CD4-positive, alpha-beta T cell treated with Interleukin-10 for 1 hour (primary cell): ENCODE measurements around the gene TSHZ2.

Source experiments
- DNase-seq: peaks from one replicate; pipeline ENCODE4 v3.0.0-alpha.2; 2020

TSHZ2 gene

GRCh38 chr20:53030061-53030460 is 57.9 kb downstream of the TSHZ2 start:
- DNase-seq, result peak; percentile 17

- no peak for DNase-seq
These were observed 59.9 kb downstream of the TSHZ2 start for GRCh38 chr20:53032046-53032445.

GRCh38 chr20:53032478-53032932 is 60.3 kb downstream of the TSHZ2 start:
- no peak for DNase-seq

GRCh38 chr20:53033176-53033575 is 61.0 kb downstream of the TSHZ2 start:
- DNase-seq, result no peak

- no peak for DNase-seq
These were observed 62.7 kb downstream of the TSHZ2 start for GRCh38 chr20:53034899-53035298.

- DNase-seq, result no peak
These were observed 64.8 kb downstream of the TSHZ2 start for GRCh38 chr20:53036992-53037391.

- DNase-seq, result no peak
These were observed 65.5 kb downstream of the TSHZ2 start for GRCh38 chr20:53037621-53038020.

- DNase-seq, result no peak
These were observed 66.1 kb downstream of the TSHZ2 start for GRCh38 chr20:53038299-53038698.

- no peak for DNase-seq
These were observed 68.8 kb downstream of the TSHZ2 start for GRCh38 chr20:53040693-53041589.

GRCh38 chr20:53042521-53042920 is 70.4 kb downstream of the TSHZ2 start:
- DNase-seq, result no peak

- no peak for DNase-seq
These were observed 72.1 kb downstream of the TSHZ2 start for GRCh38 chr20:53044296-53044695.

GRCh38 chr20:53045941-53046340 is 73.8 kb downstream of the TSHZ2 start:
- DNase-seq, result no peak

GRCh38 chr20:53047203-53047602 is 75.0 kb downstream of the TSHZ2 start:
- no peak for DNase-seq

- no peak for DNase-seq
These were observed 76.2 kb downstream of the TSHZ2 start for GRCh38 chr20:53048387-53048786.

- DNase-seq, result no peak
These were observed 78.2 kb downstream of the TSHZ2 start for GRCh38 chr20:53050338-53050737.

GRCh38 chr20:53052380-53052779 is 80.2 kb downstream of the TSHZ2 start:
- DNase-seq, result no peak

GRCh38 chr20:53053595-53053994 is 81.4 kb downstream of the TSHZ2 start:
- DNase-seq, result no peak

GRCh38 chr20:53055367-53056067 is 83.4 kb downstream of the TSHZ2 start:
- DNase-seq, result no peak

- DNase-seq, result no peak
These were observed 85.4 kb downstream of the TSHZ2 start for GRCh38 chr20:53057579-53057978.

- no peak for DNase-seq
These were observed 87.7 kb downstream of the TSHZ2 start for GRCh38 chr20:53059848-53060247.

GRCh38 chr20:53061192-53062108 is 89.3 kb downstream of the TSHZ2 start:
- no peak for DNase-seq

GRCh38 chr20:53064935-53065334 is 92.8 kb downstream of the TSHZ2 start:
- no peak for DNase-seq

GRCh38 chr20:53068241-53068640 is 96.1 kb downstream of the TSHZ2 start:
- DNase-seq, result no peak
